Choroid plexus epithelial cell (primary cell): ENCODE measurements around the gene RAB23.

Experiments
- DNase-seq: peaks from one replicate; pipeline ENCODE4 v3.0.0-alpha.2; 2010; ENCODE audit warnings: low read depth
- H3K4me3 ChIP-seq: 2 replicates; pipeline ENCODE4 v1.5.1; 2011; ENCODE audit warnings: low read depth, mild to moderate bottlenecking, control low read depth, low read length, moderate library complexity
- CTCF ChIP-seq: conservative IDR thresholded peaks from 2 replicates; pipeline ENCODE4 v1.5.1; 2011; ENCODE audit warnings: low read depth, mild to moderate bottlenecking, control low read depth, inconsistent platforms, low read length, moderate library complexity

Gene RAB23

GRCh38 chr6:57142178-57142525 lies 80.0 kb downstream of the RAB23 start:
- TF ChIP-seq CTCF, result no peak
- no peak overlapping the region for H3K4me3 ChIP-seq
- DNase-seq, result no peak

- DNase-seq, result no peak
- H3K4me3 ChIP-seq, result no peak overlapping the region
- no peak for TF ChIP-seq CTCF
These were observed 80.5 kb downstream of the RAB23 start for GRCh38 chr6:57141451-57142177.

- no peak overlapping the region for H3K4me3 ChIP-seq
- TF ChIP-seq CTCF, result no peak
- no peak for DNase-seq
These were observed 84.1 kb downstream of the RAB23 start for GRCh38 chr6:57138026-57138425.

DNA sequence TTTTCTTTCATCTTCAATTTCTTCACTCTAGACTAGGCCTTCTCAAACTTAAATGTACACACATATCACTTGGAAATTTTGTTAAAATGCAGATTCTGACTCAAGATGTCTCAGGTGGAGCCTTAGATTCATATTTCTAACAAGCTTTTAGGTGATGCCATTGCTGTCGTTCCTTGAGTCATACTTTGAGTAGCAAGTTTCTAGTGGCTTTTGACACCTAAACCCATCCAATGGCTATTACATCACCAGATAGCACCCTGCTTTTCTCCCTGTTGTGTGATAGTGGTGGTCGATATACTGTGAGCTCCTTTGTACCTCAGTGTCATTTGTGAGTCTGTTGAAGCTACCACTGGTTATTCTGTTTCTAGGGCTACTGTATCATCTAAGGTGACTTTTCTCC lies 84.8 kb downstream of the RAB23 start:
- no peak for DNase-seq
- H3K4me3 ChIP-seq, result no peak overlapping the region
- no peak for TF ChIP-seq CTCF
